T-helper 9 cell (primary cell): ENCODE measurements around the gene FAM120A.

ENCODE experiments used
- DNase-seq: peaks from one replicate; pipeline ENCODE4 v3.0.0-alpha.2; 2020

FAM120A gene

GRCh38 chr9:93566408-93567270 is 115.2 kb downstream of the FAM120A start:
- peak; percentile 100 for DNase-seq

DNA sequence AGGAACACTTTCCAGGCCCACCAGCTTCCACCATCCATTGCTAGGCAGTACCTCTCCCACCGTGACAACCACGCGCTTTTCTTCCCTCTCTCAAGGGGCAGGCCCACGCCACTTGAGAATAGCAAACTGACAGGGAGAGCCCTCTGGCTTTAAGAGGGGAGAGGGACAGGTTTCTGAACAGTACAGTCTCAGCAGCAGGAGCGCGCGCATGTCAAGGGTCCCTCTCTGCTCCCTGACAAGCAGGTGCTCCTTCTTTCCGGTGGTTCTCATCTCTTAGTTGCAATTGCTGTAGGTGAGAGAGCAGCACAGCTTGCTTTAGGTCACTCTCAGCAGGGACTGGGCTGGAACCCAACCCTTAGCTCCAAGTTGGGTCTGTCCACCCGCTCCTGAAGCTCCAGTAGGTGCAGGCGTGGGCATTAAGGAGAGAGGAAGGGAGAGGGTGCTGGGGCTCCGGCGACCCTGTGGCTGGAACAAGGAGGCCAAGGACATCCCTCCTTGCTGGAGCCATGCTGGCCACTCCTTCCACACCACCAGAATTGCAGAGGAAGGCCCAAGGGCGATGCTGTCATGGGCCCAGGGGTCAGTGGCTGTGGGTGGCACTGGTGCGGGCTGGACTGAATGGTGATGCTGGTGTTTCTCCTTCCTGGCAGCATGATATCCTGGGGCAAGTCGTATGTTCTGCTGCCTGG is 115.9 kb downstream of the FAM120A start:
- DNase-seq: no peak

DNA sequence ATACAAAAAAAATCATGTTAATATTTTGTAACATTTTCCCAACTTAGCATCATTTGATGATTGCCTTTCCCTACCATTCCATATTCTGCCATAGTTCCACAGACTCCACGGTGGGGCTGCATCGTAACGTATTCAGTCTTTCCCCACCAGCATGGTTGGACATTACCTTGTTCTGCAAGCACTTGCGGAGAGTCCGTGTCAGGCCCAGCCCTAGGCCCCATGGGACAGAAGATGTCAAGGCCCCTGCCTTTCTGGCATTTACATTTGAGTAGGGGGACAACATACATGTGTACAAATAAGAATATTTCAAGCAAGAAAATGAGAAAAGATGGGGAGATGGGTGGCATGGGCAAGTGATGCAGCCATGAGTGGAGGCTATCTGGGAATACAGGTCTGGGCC is 116.7 kb downstream of the FAM120A start:
- DNase-seq: no peak

DNA sequence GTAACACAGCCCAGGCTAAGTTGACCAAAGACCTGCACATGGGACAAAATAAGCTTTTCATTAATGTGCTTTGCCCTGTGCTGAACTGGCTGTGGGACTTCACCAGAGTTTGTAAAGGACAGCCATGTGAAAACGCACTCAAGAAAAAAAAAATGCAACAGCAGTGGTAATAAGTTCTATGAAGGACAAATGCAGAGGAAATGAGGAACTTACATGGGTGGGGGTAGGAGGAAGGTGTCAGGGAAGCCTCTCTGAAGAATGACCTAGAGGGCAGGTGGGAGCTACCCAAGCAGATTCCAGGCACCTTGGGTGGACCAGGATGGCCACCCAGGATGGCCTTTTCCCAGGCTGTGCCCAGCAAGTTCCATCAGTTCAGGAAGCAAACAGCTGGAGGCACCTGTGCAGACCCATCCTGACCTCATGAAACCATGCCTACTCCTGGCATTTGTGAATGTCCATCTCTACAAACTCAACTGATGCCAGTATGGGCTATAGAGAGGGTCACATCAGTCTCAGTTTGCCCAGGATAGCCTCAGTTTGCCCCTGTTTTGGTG is 118.2 kb downstream of the FAM120A start:
- no peak for DNase-seq

GRCh38 chr9:93572221-93572620 is 120.7 kb downstream of the FAM120A start:
- no peak for DNase-seq

DNA sequence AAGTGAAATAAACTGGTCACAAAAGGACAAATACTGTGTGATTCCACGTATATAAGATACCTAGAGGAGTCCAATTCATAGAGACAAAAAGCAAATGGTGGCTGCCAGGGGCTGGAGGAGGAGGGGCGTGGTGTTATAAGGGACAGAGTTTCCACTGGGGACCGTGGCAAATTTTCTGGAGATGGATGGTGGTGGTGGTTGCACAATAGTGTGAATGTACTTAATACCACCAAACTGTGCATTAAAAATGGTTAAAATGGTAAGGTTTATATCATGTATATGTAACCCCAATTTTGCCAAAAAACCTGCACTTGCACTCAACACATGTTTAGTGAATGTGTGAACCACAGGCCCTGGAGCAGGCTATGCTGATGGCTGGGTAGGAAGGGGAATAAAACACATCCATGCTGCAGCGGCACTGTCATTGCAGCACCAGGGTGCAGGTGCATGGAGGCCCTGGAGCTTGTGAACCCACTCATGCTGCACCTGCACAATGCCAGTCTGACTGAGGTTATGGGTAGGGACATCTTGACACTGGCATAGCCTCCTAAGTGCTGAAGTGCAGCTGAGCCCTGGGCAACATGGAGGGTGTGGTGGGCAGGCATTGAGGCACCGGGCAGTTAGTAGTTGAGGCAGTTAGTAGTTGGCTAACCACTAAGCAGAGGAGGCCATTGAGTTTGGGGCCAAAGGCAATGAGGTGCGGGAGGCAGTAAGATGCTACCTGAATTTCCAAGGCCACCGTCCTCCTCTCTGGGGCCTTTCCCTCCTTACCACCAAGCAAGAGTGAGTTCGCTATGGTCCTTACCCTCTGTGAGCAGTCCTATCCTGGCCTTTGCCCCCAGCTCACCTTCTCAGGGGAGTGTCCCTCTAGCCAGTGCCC is 121.4 kb downstream of the FAM120A start:
- no peak for DNase-seq

DNA sequence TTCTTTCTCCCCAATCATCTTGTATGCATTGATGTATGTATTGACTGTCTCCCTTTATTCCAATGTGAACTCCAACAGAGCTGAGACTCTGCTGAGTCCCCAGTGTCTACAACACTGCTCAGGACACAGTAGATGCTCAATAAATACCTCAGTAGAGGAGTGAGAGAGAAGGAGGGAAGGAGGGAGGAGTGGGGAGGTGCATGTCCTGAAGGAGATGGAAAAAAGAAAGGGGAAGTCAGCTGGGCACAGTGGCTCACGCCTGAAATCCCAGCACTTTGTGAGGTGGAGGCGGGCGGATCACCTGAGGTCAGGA is 122.0 kb downstream of the FAM120A start:
- no peak for DNase-seq

DNA sequence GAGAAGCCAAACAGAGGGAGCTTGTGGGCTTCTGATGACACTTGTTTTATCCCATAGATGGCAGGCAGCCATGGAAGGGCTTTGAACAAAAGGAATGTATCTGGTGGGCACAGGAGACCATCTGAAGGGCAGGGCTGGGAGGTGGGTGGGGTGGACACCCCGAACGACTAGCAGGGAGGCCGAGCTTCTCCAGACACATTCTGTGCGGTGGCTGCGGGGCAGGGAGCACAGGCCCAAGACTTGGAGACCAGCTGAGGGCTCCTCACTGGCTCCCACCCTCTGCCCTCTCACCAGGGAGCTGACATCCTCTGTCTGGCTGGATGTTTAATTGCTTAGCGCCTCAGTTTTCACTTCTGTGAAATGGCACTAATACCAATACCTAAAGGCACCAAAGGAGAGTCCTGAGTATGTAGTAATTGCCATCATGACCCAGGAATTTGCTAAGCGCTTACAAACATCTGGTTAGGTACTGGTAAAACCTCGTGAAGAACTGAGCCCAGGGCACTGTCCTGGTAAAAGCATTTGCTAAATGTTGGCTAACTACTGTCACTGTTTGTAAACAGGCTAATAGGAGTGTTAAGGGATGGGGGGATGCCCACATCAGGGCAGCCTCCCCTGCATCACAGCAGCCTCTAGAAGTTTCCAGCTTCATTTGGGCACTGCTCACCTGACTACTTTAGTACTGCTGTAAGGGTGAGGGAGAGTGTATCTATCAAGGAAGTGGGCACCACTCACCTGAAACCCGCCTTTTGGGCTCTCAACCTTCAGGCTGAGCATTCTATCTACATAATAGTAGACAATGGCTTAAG is 122.8 kb downstream of the FAM120A start:
- DNase-seq: no peak

- DNase-seq: no peak
Observed at GRCh38 chr9:93574900-93575795, 123.7 kb downstream of the FAM120A start.

DNA sequence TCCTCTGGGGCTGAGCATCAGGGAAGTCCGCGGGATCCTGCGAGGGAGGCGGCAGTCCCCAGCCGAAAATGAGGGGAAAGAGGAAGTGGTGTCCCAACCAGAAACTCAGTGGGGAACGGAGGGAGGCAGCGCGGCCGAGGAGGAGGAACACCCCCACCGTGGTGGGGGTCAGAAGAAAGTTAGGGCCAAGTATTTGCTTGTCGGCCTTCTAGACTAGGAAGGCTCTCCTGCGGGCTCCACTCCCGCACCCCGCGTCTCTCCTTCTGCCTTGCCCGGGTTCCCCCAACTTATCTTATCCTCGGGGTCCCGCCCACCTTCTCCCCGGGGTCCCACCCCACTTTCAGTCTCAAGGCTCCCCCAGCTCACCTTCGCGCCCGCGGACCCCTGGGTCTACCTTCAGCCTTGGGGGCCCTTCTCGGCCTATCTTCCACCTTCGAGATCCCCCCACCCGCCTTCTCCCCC is 124.3 kb downstream of the FAM120A start:
- peak; percentile 44 for DNase-seq

DNA sequence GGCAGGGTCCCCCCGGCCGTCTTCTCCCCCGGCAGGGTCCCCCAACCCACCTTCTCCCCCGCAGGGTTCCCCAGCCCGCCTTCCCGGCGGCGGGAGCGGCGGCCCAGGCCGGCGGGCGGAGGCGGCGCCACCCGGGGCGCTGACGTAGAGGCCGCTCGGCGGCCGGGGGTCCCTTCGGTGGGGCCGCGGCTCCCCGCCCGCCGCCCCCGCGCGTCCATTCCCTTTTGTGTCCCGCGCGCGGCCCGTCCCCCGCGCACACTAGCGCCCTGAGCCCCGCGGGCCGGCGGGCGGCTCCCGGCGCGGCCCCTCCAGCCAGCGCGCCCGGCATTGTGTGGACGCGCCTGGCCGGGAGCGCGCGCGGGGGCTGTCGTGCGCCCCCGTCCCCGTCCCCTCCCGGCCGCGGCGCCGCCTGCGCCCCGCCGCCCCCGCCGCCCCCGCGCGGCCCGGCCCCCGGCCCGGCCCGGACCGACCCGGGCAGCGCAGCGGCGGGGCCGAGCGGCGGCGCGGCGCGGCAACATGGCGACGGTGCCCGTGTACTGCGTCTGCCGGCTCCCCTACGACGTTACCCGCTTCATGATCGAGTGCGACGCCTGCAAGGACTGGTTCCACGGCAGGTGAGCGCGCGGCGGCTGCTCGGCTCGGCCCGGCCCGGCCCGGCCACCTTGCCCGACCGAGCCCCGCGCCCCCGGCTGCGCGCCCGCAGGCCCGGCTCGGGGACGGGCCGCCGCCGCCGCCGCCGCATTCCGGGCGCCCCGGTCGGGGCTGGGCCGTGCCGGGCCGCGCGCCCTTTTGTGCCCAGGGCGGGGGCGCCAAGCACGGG is 125.0 kb downstream of the FAM120A start, which contains the start of gene PHF2:
Gene PHF2 (plus strand): TSS at position 327 of the 820 bp plus-strand sequence. CDS start 190 bp downstream, at position 517.
- peak; percentile 20 for DNase-seq

- no peak for DNase-seq
Observed at GRCh38 chr9:93577078-93577974, 125.8 kb downstream of the FAM120A start.

DNA sequence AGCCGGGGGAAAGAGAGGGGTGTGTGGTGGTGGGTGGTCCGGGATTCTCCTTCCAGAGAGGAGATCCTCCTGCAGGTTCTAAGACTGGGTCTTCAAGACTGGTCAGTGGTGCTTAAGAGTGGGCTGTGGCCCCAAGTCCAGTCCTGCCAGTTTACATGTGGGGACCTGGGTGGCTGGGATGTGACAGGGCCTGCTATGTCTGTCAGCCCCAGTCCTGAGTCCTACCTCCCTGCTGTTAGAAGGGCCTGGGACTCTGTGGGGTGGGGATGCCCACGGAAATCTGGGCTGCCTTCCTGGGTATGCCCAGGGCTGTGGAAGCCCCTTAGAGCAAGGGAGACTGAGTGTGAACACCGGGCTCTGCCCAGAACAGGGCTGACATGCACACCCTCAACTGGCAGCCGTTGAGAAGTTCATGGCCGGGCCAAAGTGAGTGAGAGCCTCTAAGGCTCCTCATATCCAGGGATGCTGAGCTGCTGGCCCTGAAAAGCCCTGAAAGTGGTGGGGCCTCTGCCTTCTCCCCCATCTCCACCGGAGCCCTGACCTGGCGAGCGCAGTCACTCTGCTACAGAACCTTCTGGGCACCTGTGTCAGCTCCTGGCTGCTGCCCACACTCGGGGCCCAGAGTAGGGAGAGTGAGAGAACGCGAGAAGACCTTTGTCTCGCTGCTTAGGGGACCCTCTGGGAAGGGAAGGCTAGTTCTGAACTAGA is 126.6 kb downstream of the FAM120A start:
- no peak for DNase-seq

- DNase-seq: no peak
Observed at GRCh38 chr9:93578844-93579243, 127.4 kb downstream of the FAM120A start.

GRCh38 chr9:93579711-93580516 is 128.4 kb downstream of the FAM120A start:
- no peak for DNase-seq

GRCh38 chr9:93580654-93581380 is 129.3 kb downstream of the FAM120A start:
- no peak for DNase-seq
